NCI-H187 treated with DMSO at 0.1 percent for 48 hours (cell line): ENCODE measurements around the gene MAPK13.

ENCODE experiments used
- DNase-seq: peaks from one replicate; lab custom pipeline; 2025; lab: John Stamatoyannopoulos, UW

The MAPK13 gene

GRCh38 chr6:36150283-36150682, 20.0 kb downstream of the MAPK13 start:
- no peak for DNase-seq

GRCh38 chr6:36154286-36154685, 24.0 kb downstream of the MAPK13 start:
- no peak for DNase-seq

- DNase-seq = no peak
Measured at GRCh38 chr6:36155662-36156061, 25.3 kb downstream of the MAPK13 start.

- DNase-seq = no peak
Measured at GRCh38 chr6:36160147-36160760, 29.9 kb downstream of the MAPK13 start.

- no peak for DNase-seq
Measured at GRCh38 chr6:36169023-36170007, 39.0 kb downstream of the MAPK13 start.

GRCh38 chr6:36170704-36171103, 40.4 kb downstream of the MAPK13 start:
- no peak for DNase-seq

GRCh38 chr6:36171573-36171972, 41.3 kb downstream of the MAPK13 start:
- no peak for DNase-seq

- no peak for DNase-seq
Measured at GRCh38 chr6:36177166-36177565, 46.9 kb downstream of the MAPK13 start.

- no peak for DNase-seq
Measured at GRCh38 chr6:36178544-36178943, 48.2 kb downstream of the MAPK13 start.

GRCh38 chr6:36180126-36180525, 49.8 kb downstream of the MAPK13 start:
- no peak for DNase-seq

GRCh38 chr6:36184311-36184710, 54.0 kb downstream of the MAPK13 start:
- DNase-seq = no peak

- no peak for DNase-seq
Measured at GRCh38 chr6:36186199-36186598, 55.9 kb downstream of the MAPK13 start.

GRCh38 chr6:36187446-36187845, 57.1 kb downstream of the MAPK13 start:
- DNase-seq = no peak
